Measurements from ENCODE around the gene ADM5.

DNA sequence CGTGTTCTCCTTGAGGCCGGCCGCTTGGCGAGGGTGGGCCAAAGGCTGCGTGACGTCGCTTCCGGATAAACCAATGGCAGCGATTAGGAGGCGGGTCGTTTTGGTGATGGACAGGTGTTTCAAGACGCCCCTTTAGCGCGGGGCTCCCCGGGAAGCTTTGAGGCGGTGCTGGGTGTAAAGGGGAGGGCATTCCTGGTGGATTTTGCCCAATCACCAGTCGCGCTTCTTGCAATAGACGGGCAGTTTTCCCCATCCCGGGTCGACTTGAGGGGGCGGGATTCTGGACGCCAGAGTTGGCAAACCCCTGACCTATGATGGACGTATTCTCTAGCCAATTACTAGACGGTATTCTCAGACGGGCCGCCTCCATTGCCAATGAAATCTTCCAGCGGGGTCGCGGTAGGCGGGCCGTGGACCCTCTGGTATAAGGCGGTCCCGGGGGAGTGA lies 12.6 kb upstream of the ADM5 start:
- TF ChIP-seq, protein P1, sequence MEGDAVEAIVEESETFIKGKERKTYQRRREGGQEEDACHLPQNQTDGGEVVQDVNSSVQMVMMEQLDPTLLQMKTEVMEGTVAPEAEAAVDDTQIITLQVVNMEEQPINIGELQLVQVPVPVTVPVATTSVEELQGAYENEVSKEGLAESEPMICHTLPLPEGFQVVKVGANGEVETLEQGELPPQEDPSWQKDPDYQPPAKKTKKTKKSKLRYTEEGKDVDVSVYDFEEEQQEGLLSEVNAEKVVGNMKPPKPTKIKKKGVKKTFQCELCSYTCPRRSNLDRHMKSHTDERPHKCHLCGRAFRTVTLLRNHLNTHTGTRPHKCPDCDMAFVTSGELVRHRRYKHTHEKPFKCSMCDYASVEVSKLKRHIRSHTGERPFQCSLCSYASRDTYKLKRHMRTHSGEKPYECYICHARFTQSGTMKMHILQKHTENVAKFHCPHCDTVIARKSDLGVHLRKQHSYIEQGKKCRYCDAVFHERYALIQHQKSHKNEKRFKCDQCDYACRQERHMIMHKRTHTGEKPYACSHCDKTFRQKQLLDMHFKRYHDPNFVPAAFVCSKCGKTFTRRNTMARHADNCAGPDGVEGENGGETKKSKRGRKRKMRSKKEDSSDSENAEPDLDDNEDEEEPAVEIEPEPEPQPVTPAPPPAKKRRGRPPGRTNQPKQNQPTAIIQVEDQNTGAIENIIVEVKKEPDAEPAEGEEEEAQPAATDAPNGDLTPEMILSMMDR (IDR thresholded peaks at IDR 0.05): no peak
- TF ChIP-seq POLR2A (IDR thresholded peaks at IDR 0.05; ENCODE audit: low read length): no peak
- TF ChIP-seq BHLHE40 (IDR thresholded peaks at IDR 0.05; ENCODE audit: low read depth, low read length): no peak
- no peak for TF ChIP-seq FOSB (CRISPR knock-in tag; IDR thresholded peaks at IDR 0.05)
- no peak for TF ChIP-seq NFE2L2 (conservative IDR thresholded peaks at IDR 0.05; ENCODE audit: low read length)
- no peak for TF ChIP-seq HDAC2 (IDR thresholded peaks at IDR 0.05)
- TF ChIP-seq, protein P2, sequence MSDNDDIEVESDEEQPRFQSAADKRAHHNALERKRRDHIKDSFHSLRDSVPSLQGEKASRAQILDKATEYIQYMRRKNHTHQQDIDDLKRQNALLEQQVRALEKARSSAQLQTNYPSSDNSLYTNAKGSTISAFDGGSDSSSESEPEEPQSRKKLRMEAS (IDR thresholded peaks at IDR 0.05): no peak
- TF ChIP-seq CEBPB (IDR thresholded peaks at IDR 0.05): no peak
- TF ChIP-seq EP300 (IDR thresholded peaks at IDR 0.05): no peak
- no peak for TF ChIP-seq ZNF302 (CRISPR knock-in tag; IDR thresholded peaks at IDR 0.05)
- no peak for TF ChIP-seq ZFP36 (IDR thresholded peaks at IDR 0.05; ENCODE audit: borderline replicate concordance, partially characterized antibody)
- TF ChIP-seq CHD4 (IDR thresholded peaks at IDR 0.05; ENCODE audit: borderline replicate concordance): no peak
- TF ChIP-seq RARB (CRISPR knock-in tag; IDR thresholded peaks at IDR 0.05): no peak
- no peak for TF ChIP-seq CHD2 (IDR thresholded peaks at IDR 0.05; ENCODE audit: low read length, partially characterized antibody)
